A673 (cell line): ENCODE measurements around the gene ZNF638.

ENCODE experiments used
- CTCF ChIP-seq: fragments of 300-800, 200-600 bp; sonication (generic); conservative IDR thresholded peaks from 2 replicates; pipeline ENCODE4 v1.5.1; 2017; ENCODE audit warnings: low read depth, mild to moderate bottlenecking, antibody characterized with exemption, low read length, moderate library complexity, mixed read lengths
- EZH2 ChIP-seq: fragments of 200-600 bp; sonication (generic); IDR thresholded peaks from 2 replicates; pipeline ENCODE4 v1.6.1; 2017; ENCODE audit warnings: borderline replicate concordance, low read depth, mild to moderate bottlenecking, mixed read lengths, antibody characterized with exemption, low read length; ENCODE audit not compliant: poor library complexity, severe bottlenecking

GRCh38 chr2:71473346-71474031 lies 141.9 kb downstream of the ZNF638 start:
- TF ChIP-seq EZH2 = no peak
- no peak for TF ChIP-seq CTCF
